ENCODE measurements around the gene WDR12.
A peak's percentile ranks its signal among the peaks of the same experiment; 100 is the strongest.
"Not testable (repeated sequence)": the region's sequence is repeated elsewhere in the genome, so short reads cannot be mapped to it uniquely, and the experiment has no call there.

The WDR12 gene

DNA sequence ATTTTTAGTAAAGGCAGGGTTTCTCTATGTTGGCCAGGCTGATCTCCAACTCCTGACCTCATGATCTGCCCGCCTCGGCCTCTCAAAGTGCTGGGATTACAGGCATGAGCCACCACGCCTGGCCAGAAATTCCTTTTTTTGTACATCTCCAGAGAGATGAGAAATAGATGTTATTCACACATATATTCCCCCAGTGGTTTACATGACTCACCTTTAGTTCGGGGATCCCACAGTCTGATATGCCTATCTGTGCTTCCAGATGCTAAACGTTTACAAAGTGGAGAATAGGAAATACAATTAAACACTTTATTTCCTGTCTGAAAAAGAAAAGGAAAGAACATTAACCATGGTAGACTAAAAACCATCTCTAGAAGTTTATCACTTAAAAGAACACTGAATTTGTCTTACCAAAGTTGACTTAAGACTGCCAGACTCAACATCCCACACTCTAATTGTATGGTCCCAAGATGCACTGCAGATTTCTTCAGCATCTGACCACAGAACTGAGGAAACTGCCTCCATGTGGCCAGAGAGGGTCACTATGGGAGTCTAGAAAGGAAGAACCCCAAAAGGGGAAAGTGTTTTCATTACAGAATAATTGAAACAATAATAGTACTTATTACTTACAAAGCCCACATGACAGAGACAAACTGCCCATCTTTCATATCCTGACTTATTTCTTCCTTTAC, 27.3 kb downstream of the WDR12 start:
- DNase-seq (ENCODE audit: low read depth), result no peak

DNA sequence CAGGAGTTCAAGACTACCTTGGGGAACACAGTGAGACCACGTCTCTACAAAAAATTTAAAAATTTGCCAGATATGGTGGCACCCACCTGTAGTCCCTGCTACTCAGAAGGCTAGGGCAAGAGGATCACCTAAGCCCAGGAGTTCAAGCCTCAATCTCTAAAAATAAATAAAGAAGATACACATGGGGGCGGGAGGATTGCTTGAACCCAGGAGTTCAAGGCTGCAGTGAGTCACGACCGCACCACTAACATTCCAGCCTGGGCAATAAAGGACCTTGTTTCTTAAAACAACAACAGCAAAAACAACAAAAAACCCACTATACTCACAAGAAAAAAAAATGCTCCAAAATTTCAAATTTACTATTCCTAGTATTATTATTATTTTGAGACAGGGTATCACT, 29.9 kb downstream of the WDR12 start:
- no peak for DNase-seq (ENCODE audit: low read depth)

DNA sequence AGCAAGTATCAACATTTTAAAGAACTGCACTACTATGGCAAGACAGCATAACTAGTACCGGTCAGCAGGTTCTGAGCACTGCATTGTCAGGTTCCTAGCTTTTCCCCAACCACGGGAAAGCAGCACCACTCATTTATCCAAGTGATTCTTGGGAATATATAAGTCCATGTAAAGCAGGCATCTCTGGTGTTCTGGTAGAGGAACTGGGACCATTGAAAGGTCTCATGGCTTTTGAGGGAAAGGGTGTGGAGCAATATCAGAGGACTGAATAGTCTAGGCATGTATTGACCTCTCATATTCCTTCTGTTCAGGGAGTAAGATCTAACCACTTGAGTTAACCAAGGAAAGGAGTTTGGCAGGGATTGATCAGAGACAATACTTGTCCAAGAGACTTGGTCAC, 33.8 kb downstream of the WDR12 start:
- DNase-seq (ENCODE audit: low read depth), result no peak

DNA sequence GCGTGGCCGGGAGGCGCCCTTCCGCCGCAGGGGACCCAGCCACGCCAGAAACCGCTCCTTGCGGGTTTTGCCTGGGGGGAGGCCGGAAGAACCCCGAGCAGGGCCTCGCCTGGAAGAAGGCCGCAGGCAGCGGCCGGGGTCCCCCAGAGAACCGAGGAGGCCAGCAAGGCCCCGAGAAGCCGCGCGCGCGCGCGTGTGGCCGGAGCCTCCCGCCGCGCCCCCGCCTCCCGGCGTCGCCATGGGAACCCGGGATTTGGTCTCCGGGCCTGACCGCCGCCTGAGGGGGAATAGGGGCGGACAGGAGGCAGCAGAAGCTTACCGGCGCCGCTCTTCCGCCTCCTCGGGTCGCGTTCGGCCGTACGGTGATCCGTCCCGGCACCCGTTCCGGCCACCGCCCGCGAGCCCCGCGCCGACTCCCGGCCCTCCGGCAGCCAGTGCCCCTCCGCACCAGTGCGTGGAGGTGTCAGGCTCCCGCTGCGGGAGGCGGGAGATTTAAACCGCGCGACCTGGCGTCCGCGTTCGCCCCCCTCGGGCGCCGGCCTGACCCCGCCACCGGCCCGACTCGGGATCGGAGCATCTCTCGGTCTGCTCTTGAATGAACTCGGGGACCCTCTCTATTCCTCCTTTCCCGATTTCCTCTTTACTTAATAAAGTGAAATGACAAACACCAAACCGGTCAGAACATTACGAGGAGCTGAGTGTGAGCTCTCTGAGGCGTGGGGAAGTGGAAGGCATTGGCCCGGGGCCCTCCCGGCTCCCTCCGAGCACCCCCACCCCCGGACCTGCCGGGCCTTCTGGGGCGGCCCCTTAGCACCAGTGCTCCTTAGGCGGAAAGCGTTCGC, 40.0 kb downstream of the WDR12 start, which contains the start of gene ICA1L:
Gene ICA1L, minus strand, starts transcription at position 467 of the 842 bp plus-strand sequence. CDS start 42,757 bp downstream, outside the sequence.
- no peak for DNase-seq (ENCODE audit: low read depth)

DNA sequence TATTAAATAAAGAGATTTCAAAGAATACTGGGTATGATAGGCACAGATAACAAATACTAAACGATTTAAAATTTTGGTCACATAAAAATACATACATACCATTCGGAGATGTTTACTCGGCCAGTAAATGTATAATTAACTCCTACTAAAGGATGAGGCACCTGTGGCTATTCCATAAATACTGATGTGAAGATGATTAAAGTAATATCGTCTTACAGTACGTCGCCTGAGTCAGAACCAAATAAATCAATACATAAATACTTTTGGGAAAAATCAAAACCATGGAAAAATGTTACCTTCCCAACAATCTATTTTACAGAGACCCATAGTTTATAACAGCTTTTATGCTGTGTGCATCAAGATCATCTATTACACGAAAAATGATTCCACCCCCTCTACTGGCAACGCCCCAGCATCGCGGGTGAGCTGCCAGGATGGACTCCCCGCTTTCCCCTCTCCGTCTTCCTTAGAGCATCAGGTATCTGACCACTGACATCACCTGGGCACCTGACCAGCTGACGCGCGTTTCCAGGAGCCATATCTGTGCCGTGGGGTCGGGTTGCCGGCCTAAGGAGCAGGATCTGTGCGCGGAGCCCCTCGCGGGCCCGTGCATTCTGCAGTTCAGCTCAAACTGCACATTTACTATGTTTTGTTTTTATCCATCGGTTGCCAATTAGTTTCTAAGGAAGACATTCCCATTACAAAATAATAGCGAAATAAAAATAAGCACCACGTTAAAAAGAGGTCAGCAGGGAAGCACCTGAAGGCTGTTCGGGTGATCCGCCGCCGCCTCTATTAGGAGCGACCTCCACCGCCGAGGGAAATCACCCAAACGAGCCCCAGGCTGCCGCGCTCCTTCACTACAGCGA, 40.8 kb downstream of the WDR12 start:
- peak; percentile 24 for DNase-seq (ENCODE audit: low read depth)

DNA sequence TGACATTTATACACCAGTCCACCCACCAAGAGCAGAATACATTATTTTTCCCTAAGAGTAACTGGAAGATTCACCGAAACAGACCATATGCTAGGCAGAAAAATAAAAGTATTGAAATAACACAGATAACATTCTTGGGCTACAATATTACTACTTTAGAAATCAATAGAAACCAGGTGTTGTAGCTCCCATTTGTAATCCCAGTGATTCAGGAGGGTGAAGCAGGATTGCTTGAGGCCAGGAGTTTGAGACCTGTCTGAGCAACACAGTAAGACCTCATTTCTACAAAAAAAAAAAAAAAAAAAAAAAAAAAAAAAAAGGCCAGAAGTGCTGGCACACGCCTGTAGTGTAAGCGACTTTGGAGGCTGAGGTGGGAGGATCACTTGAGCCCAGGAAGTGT, 49.5 kb downstream of the WDR12 start:
- no peak for DNase-seq (ENCODE audit: low read depth)

DNA sequence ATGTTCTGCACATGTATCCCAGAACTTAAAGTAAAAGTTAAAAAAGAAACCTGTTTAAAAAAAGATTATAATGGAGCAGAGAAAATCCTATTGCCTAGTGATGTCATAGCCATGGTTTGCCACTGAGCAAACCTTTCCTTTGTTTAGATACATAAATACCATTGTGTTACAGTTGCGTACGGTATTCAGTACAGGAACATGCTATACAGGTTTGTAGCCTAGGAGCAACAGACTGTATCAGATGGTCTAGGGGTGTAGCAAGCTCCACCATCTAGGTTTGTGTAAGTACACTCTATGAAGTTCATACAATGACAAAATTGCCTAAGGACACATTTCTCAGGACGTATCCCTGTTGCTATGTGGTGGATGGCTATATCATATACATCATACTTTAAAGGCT, 52.9 kb downstream of the WDR12 start:
- DNase-seq (ENCODE audit: low read depth), result no peak

GRCh38 chr2:202849343-202849742, 62.1 kb downstream of the WDR12 start:
- DNase-seq (ENCODE audit: low read depth), result not testable (repeated sequence)

DNA sequence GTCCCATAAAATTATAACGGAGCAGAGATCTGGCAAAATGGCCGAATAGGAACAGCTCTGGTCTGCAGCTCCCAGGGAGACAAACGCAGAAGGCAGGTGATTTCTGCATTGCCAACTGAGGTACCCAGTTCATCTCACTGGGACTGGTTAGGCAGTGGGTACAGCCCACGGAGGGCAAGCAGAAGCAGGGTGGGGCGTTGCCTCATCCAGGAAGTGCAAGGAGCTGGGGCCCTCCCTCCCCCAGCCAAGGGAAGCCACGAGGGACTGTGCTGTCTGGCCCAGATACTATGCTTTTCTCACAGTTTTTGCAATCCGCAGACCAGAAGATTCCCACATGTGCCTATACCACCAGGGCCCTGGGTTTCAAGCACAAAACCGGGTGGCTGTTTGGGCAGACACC, 62.7 kb downstream of the WDR12 start:
- DNase-seq (ENCODE audit: low read depth), result no peak

GRCh38 chr2:202847693-202848524, 63.6 kb downstream of the WDR12 start:
- DNase-seq (ENCODE audit: low read depth), result no peak

- no peak for DNase-seq (ENCODE audit: low read depth)
Observed at GRCh38 chr2:202844656-202845055, 66.8 kb downstream of the WDR12 start.

DNA sequence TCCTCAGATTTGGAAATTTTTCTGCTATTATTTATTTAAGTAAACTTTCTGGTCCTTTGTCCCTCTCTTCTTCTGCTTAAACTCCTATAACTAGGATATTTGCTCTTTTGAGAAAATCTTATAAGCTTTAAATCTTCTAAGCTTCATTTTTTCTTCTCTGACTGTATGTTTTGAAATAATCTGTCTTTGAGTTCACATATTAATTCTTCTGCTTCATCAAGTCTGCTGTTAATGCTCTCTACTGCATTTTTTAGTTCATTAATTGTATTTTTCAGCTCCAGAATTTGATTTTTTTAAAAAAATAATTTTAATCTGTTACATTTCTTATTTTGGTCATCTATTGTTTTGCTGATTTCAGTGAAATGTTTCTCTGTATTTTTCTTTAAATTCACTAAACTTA, 68.8 kb downstream of the WDR12 start:
- no peak for DNase-seq (ENCODE audit: low read depth)

DNA sequence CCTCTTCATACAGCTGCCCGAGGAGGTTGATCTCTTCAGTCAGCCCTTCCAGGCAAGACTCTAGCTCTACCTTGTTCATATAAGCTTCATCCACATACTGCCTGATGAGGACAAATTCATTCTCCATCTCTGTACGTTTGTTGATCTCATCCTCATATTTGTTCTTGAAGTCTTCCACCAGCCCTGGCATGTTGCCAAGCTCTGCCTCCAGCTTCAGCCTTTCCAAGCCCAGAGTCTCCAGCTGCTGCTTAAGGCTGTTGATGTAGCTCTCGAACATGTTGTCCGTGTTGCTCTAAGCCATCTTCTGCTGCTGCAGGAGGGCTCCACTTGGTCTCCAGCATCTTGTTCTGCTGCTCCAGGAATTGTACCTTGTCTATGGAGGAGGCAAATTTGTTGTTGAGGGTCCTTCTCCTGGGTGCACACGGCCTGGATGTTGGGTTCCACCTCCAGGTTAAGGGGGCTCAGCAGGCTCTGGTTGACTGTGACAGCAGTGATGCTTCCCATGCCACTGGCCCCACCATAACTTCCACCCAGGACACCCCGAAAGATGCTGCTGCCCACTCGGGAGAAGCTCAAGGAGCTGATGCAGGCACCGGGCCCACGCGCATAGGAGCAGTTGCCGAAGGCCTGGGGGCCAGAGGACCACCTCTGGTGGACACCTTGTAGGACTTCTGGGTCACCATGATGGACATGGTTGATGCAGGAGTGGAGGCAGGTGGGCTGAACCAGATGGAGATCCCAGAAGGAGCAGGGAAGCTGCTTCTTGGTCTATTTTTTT, 70.2 kb downstream of the WDR12 start:
- DNase-seq (ENCODE audit: low read depth), result no peak

GRCh38 chr2:202831242-202832220, 79.9 kb downstream of the WDR12 start:
- peak; percentile 1 for DNase-seq (ENCODE audit: low read depth)

DNA sequence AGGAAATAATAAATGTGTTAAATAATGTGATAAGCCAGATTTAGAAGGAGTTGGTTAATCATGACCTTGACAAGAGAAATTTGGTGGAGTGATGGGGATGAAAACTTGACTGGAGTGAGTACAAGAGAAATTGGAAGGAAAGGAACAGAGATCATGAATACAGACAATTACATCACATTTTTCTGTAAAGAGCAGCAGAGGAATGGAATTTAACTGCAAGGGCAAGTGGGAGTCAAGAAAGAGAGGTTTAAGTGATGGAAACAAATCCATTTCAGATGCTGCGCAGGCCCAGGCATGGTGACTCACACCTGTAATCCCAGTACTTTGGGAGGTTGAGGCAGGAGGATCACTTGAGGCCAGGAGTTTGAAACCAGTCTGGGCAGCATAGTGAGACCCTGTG, 86.6 kb downstream of the WDR12 start:
- no peak for DNase-seq (ENCODE audit: low read depth)

All from stimulated activated CD8-positive, alpha-beta memory T cell treated with anti-CD3 and anti-CD28 coated beads, Interleukin-15, amount 100 ng/mL, for 1 hour (primary cell).